HG03439 (cell line): ENCODE results near the gene DCP2.

Experiments used
- ATAC-seq: cut with Tn5 transposase; IDR thresholded peaks from one replicate; pipeline ENCODE4 v1.9.1; 2021; ENCODE audit warnings: mild to moderate bottlenecking, moderate library complexity; ENCODE audit not compliant: unreplicated experiment

Gene DCP2

DNA sequence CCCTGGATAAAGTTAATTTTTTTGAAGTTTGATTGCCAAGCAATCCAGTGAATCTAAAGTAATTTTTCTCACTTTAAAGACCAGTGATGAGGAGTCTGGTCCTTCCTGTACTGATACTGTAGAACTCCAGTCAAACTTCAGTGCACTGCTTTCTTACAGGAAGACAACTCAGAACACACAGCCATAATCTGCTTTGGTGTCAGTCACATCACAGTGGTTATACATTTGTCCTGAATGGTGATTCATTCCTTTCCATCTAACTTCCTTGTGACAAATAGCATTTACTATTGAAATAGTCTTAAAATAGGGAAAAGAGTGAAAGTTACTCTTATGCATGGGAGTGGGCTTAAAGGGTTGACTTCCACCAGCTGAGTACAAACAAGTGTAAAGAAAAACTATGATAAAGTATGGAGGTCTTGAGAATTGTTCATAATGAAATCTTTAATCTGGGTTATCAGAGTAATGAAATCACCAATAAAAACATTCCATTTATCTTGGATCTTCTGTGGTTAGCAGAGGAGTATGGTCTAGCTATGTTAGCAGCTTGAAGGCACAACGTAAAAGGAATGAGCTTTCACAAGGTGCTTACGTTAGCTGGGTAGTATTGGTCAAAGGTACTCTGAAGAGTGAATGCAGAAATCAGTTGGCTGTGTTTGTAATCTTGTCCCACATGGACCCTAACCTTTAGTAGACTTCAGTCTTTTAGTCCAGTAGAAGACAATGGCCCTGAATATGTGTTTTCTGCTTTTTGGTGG lies 41.5 kb downstream of the DCP2 start:
- ATAC-seq, result no peak

DNA sequence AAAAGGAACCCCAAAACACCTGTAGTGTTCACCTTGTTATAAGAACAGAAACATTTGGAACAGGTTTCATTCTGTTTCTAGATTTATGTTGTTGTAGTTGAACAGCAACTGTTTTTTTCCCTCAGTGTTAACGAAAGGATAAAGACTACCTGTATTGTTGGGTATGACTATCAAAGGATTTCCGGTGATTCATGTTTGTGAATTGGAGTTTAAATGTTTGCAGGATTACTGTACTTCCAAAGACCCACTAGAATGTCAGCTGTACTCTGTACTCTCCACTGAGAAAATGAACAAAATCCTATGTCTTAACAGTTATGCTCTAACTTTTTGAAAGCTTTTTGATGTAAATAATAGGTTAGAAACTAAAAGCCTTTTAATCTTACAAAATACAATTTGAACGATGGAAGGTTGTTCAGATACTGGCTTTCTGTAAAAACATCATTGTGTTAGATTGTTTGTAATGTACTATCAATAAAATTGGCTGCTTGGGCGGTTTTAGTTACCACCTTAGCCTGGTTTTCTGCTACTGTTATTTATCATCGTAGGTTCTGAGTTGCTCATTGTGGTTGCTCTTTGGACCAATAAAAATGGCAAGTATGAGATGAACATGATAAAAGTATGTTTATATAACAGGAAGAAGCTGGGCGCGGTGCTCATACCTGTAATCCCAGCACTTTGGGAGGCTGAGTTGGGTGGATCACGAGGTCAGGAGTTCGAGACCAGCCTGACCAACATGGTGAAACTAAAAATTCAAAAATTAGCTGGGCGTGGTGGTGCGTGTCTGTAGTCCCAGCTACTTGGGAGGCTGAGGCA lies 44.1 kb downstream of the DCP2 start:
- no peak for ATAC-seq

DNA sequence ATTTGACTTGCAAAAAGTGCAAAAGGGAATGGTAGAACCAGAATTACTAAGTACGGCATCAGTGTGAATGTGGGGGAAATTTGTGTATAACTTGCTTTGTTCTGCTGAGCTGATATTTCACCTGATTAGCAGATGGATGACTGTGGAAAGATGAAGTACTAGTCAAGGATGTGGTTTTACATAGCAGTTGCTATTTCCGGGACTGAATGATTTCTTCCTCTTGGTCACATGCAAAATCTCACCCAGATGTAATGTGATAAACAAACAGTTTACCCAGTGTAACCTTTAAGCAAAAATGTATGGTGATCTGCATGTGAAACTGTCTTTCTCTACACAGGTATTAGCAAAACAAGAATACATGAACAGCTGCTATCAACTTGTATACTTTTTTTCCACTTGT lies 46.1 kb downstream of the DCP2 start:
- peak; percentile 56 for ATAC-seq

DNA sequence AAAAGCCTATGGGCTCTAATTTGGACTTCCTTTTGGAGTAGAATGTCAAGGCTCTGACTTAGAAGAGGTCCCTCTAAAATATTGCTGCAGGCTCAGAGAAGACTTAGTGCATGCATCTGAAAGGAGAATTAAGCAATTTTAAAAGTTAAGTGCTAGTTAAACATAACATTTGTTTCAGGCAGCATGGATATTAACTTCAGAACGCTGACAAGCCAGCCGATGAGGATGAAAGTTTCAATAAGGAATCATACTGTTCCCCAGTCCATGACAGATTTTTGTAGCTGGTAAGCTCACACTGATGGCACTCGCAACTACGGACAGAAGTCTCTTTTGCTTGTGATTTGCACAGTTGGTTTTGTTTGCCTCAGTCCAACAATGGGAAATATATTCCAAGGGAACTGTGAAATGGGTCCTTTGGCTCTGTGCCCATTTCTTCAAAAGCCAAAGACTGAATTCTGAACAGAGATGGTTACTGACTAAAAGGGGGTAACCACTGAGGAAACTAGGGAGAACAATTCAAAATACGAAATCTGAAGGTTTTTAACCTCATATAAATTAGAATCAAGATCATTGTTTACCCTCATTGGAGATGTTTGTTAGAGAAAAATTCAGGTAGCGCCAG lies 47.6 kb downstream of the DCP2 start:
- no peak for ATAC-seq

DNA sequence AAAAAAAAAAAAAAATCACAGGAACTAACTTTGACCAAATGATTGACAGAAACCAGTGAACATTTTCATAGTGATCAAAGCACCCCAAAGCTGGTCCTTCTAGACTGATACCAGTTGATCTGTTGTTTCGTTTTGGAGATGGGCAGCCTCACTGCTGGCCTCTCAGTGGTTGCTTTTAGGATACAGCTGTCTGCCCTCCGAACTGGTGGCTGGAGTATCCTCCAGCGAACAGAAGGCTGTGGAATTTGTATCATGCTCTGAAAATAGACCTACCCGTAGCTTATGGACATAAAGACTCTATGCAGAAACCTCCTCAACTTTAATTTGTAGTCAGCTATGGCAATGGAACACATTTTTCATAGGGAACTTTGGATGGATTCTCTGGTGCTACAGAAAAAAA lies 49.0 kb downstream of the DCP2 start:
- no peak for ATAC-seq

DNA sequence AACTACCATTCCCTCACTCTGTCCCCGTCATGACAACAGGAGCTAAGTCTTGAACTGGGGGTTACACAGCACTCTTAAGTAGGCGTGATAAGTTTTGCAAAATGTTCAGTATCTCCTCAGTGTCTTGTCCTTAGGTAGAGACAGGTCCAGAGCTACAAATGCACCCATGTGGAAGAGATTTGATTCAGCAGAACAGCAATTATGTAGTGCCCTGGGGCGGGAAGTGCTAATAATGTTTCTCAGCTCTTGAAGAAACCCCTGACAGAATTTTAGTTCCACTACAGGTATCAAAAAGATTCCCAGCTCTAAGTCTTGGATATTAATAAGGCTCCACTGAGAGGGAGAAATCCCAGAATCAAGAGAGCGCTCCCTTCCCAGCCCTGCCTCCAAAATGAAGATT lies 49.6 kb downstream of the DCP2 start:
- no peak for ATAC-seq

DNA sequence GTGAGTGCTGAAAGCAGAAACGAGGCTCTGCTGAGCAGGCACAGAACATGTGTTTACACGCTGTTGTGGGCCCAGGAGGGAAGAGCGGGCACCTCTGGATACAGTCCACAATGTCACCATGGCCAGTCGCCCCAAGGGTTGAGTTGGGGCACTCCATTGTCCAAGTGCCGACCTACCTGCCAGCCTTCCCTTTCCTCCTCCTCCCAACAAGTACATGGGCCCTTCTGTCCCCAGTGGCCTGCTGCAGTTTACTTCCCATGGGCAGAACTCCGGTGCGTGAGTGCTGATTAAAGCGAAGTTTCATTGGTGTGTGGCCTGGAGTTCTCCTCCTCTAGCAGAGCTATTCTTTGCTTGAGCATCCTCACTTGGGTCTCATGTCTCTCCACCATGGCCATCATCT lies 50.4 kb downstream of the DCP2 start:
- ATAC-seq, result no peak

DNA sequence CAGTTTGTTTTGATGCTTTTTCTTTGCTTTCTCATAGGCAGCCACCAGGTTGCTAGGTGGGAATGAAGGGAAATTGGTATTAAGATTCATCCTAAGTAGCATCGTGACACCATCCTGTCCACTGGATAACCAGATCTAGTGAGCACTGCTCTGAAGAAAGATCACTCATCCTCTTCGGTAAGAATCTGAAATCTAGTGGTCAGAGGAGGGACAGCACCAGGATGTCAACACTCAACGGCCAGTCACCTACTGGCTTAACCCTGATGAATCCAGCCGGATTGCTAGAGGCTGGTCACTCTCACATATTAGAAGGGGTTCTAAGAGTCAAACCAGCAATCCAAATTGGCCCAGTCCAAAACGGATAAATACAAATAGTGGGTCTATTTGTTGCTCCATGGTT lies 50.8 kb downstream of the DCP2 start:
- no peak for ATAC-seq

DNA sequence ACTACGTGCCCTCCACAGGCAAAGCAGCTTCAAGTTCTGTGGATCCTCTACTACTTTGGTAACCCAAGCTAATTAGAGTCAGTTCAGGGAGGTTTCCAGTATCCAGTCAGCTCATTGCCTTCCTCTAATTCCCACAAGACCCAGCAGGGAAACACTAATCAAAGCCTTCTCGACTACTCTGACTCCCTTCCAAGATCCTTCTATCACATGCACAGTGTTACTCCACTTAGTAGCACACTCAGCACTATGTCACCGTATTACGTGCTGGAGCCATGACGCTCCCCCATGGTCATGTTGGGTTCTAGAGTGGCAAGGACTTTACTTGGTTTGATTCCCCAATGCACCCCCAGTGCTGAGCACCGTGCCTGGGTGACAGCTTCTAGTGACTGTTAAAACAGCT lies 53.0 kb downstream of the DCP2 start:
- ATAC-seq, result no peak

DNA sequence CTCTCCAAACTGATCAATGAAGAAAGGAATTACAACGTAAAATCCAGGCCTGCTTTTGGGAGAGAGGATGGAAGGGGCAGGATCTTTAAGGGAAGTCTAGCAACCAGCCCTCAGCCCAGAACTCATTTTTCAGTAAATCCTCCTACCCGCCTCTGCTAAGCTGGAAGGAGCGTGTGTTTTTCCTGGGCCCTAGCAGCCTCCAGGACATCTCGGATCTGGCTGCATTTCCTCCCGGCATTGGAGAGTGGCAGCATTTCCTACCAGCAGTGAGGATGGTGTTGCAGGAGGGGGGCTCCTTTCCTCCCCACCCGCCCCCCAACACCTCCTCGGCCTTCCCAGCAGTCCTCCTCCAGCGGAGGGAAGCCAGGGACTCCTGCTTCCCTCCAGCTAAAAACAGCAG lies 54.5 kb downstream of the DCP2 start:
- no peak for ATAC-seq

DNA sequence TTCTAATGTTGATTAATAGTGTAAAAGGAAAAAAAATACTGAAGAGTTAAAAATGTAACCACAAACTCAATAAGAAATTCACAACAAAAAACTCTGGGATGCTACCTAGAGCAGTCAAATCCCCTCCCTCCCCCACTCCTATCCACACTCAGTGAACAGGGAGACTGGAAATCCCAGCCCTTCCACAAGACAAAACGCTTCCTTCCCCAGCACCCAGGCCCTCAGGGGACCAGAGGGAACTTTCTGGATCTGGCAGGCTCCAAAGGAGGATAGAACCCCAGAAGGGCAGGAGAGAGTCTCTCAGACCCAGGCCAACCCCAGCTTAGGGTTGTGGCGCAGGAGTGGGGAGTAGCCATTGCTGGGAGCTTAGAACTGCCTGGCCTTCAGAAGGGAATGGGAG lies 55.0 kb downstream of the DCP2 start:
- no peak for ATAC-seq

DNA sequence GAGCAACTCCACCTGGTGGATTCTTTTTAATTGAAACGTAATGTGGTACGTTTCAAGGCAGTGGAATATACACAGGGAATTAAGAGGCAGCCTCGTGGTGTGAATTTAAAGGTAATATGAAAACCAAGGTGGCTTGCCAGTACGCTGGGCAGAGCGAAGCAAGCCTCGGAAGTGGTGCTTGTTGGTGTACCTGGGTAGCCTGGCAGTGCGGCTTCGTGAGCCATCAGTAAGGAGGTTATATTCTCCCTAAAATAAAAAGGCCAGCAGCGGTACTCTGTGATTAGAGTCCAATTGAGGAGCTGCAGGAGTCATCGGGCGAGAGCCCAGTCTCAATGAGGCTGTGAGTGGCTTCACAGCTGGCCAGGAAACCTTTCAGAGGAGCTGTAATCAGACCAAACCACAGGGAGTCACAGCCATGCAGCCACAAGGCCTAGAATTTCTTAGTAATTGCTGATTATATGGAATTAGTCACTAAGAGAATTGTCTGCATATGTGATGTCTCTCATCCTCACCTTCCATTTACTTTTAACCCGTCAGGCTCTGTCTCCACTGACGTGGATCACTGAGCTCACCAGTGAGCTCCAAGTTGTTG lies 57.7 kb downstream of the DCP2 start:
- no peak for ATAC-seq

DNA sequence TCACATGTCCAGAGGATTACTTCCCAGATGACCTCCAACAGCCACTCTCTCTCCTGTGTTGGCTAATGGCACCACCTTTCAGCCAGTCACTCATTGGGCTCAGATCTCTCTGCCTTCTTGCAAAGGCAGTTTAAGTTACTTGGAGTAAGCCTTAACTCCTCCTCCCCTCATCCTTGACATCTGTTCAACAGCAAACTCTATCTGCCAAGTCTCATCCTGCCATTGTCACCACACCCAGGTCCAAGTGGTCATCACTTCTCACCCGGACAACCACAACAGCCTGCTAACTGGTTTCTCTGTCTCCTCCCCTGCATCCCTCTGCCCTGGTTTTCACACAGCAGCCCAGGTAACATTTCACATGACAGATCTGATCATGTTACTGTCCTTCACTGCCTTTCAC lies 58.5 kb downstream of the DCP2 start:
- ATAC-seq, result no peak

DNA sequence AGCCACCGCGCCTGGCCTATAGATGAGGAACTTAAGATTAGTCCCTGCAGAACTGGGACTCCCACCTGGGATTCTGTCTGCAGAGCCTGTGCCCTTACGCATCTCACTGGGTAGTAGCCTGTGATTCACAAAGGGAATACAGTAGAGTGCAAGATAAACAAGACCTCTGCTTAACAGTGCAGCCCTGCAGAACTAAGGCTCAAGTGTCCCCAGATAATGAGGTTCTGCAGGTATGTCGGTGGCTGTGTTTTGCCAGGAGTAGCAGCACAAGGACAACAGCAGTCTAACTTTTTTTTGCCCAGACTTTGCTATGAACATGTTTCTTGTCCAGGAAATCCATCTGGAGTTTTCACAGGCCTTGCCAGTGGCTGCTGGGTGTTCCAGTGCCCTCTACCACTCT lies 59.7 kb downstream of the DCP2 start:
- no peak for ATAC-seq

DNA sequence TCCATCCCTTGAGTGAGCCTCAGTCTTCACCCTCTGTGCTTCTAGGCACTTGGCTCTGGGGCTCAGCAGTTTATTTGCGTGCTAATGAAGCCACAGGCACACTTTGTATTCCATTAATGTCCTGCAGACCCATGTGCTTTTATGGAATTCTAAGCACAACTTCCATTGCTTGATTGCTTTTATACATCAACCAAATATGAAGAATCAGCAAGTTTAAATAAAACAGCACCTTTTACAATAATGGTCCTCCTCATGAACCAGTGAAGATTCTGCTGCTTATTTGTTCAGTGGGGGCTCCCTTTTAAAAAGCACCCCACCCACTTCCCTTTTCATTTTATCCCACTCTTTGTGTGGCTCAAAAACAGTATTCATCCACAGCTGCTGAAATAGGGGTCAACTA lies 60.2 kb downstream of the DCP2 start:
- no peak for ATAC-seq

DNA sequence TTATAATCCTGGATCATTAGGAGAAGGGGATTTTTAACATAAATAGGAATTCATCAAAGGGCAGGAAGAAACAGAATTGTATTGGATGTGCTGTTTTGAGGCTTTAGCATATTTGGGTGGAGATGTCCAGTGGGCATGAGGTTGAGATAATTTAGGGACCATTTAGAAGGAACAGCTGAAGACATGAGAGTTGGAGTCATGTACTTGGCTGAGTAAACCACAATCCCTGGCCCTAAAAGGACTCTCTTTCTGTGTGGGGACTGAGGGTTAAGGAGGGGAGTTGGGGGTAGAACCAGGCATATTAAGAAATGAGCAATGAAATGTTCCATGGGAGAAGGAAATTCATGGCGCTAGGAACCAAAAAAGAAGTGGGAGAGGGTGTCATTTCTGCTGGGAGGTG lies 61.5 kb downstream of the DCP2 start:
- ATAC-seq, result no peak

DNA sequence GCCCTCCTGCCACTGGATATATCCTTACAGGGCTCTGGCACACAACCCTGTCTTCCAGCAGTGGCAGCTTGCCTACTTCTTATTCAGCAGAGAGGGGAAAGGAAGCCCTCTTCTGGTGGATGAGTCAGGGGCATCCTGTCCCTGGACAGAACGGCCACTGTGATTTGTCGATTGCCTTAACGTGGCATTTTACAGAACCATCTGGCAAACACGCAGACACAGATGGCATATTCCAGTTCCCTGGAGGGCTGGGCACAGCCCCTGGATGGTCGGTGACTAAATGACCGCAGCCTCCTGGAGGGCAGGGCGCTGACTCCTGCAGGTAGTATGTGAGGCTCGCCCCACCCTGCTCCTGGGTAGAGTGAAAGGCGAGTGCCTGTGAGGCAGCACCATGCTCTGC lies 62.1 kb downstream of the DCP2 start:
- ATAC-seq, result no peak

DNA sequence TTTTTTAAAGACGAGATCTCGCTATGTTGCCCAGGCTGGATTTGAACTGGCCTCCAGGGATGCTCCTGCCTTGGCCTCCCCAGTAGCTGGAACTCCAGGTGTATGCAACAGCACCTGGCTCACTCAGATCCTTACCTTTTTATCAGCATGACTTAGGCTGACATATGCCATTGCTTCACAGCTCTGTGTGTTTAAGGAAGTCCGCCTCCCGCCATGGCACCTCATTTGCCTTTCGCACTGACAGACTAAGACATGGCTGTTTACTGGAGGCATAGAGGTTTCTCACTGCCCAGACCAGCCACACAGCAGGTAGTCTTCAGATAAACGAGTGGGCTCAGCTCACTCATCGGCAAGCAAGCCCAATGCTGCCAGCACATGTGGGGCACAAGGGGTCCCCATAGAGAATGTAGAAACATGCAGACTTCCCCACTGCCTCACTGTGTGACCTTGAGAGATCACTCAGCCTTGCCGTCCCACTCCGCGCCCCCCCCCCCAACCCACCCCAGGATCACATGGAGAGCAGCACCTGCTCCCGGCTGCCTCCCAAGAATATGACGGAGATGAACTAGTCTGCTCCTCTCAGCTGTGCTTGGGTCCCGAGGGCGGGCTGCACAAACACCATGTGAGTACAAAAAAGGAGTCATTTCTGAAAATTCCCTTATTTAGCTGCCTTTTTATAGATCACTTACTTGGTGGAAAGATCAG lies 62.8 kb downstream of the DCP2 start:
- no peak for ATAC-seq

DNA sequence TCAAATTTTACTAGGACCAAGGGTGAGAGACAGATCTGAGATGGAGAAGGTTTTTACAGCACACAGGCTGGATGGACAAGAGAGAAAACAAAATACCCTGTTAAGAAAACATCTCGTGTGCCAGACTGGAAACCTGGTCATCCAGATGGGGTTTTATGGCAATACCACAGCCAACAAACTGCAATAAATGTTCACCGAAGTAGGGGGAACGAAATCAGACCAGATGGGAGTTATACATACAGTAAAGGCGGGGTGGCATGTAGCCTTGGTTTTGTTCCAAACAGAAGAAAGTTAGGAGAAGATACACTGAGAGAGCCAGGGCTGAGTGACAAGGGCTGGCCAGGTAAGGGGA lies 63.3 kb downstream of the DCP2 start:
- ATAC-seq, result no peak

DNA sequence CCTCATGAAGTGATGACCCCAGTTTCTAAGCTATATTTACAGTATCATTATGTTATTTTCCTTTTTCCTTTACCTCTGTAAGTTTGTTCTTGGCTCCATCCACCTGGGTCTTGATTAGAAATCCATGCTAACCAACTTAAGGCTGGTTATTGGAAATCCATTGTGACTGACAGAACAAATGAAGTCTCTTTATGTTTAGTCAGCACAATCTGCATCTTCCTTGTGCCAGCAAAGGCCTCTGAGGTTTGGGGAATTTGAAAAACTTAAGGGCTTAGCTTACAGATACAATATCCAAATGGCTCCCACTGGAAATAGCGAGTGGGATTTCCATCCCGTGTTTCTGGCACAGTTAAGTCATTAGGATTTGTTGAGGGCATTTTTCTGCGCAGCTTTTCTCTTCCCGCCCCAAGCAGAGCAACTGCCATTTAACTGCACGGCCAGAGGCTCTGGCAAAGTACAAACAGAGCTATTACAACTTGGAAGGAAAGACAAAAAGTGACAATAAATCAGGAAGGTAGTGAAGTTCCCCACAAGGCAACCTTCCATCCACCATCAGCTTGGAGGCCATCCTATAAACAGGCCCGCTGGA lies 64.2 kb downstream of the DCP2 start:
- ATAC-seq, result no peak
